ENCODE data around the gene GRIA1.

Gene GRIA1

DNA sequence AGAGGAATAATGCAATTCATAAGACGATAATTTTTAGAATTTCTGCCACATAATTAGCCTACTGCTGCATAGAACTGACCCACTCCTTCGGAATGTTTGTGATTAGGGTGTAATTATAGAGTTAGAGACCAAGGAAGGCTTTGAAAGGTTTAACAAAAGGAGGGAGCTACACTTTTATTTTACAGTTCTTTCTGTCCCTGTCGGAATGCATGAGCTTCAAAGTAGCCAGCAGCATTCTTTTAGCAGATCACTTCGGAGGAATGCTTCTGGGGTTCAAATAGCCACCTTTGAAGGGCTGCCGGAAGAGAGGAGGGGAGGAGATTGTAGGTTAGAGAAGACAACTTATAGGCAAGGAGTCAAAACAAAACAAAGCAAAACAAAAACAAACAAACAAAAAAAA lies 168.1 kb downstream of the GRIA1 start:
- TF ChIP-seq, protein P1, sequence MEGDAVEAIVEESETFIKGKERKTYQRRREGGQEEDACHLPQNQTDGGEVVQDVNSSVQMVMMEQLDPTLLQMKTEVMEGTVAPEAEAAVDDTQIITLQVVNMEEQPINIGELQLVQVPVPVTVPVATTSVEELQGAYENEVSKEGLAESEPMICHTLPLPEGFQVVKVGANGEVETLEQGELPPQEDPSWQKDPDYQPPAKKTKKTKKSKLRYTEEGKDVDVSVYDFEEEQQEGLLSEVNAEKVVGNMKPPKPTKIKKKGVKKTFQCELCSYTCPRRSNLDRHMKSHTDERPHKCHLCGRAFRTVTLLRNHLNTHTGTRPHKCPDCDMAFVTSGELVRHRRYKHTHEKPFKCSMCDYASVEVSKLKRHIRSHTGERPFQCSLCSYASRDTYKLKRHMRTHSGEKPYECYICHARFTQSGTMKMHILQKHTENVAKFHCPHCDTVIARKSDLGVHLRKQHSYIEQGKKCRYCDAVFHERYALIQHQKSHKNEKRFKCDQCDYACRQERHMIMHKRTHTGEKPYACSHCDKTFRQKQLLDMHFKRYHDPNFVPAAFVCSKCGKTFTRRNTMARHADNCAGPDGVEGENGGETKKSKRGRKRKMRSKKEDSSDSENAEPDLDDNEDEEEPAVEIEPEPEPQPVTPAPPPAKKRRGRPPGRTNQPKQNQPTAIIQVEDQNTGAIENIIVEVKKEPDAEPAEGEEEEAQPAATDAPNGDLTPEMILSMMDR (IDR thresholded peaks at IDR 0.05; ENCODE audit: low read length, missing control alignments) = no peak
- DNase-seq (ENCODE audit: low read depth) = no peak
- H3K4me3 ChIP-seq (replicated peaks; ENCODE audit: low read depth, low read length) = no peak overlapping the region

DNA sequence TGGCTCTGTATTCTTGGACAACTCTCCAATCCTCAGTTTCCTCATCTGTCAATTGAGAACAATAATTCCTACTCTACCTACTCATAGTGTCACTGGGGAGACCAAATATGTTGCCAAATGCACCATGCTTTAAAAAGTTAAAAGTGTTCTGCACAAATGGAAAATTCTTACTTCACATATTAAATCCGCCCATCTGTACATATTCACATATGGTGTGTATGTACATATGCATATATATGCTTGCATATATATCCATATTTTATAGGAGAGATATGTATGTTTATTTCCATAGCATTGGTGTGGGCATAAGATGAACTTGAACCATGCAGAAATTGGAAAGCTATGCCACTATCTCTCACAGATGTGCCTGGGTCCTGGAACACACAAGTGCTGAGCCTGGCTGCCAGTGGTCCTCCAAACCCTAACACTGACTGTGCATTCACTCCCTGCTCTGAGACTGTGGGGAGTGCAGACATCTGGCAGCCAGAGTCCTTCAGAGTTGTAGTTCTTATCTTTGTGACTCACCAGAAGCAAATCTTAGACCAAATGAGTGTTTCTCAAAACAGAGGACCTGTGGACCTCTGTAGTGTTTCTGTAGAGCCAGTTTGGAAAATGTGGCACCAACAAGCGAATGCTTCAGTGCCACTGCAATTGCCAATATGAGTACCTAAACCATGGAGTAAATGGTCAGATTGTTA lies 168.7 kb downstream of the GRIA1 start:
- DNase-seq (ENCODE audit: low read depth) = peak; percentile 78
- H3K4me3 ChIP-seq (replicated peaks; ENCODE audit: low read depth, low read length) = no peak overlapping the region
- TF ChIP-seq, protein P1 (IDR thresholded peaks at IDR 0.05; ENCODE audit: low read length, missing control alignments) = no peak

DNA sequence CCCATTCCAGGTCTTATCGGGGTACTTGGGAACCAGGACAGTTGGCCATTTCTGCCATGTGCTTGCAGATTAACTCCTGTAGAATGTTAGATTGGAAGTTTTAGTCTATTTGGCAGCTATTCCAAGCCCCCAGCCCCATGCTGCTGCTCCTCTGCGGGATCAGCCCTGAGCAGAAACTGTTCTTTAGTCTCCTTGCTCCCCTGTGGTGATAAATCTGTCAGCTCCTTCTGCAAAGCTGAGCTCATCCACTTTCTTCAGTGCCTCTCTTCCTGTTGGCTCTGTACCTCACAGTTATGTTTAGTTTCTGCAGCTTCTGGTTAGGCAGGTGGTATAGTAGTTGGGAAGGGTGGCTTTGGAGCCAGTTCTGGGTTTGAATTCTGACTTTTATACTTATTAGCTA lies 170.4 kb downstream of the GRIA1 start:
- TF ChIP-seq, protein P1 (IDR thresholded peaks at IDR 0.05; ENCODE audit: low read length, missing control alignments) = no peak
- no peak overlapping the region for H3K4me3 ChIP-seq (replicated peaks; ENCODE audit: low read depth, low read length)
- DNase-seq (ENCODE audit: low read depth) = no peak

DNA sequence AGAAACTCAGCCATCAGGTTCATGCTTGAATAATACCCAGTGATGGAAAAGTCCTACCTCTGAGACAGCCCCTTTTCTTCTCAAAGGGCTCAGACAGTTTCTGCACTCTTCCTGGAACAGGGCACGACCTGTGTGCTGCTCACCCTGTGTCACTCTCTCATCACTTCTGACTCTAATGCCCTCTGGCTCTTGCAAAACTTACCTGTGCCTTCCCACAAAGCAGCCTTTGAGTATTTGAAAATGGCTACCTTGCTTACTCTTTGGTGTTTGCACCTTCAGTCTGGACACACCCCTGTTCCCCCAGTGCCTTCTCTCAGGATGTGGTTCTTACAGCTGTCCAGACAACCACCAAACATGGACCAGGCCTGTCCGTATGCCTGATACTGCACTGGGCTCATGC lies 171.4 kb downstream of the GRIA1 start:
- TF ChIP-seq, protein P1 (IDR thresholded peaks at IDR 0.05; ENCODE audit: low read length, missing control alignments) = no peak
- DNase-seq (ENCODE audit: low read depth) = no peak
- no peak overlapping the region for H3K4me3 ChIP-seq (replicated peaks; ENCODE audit: low read depth, low read length)

DNA sequence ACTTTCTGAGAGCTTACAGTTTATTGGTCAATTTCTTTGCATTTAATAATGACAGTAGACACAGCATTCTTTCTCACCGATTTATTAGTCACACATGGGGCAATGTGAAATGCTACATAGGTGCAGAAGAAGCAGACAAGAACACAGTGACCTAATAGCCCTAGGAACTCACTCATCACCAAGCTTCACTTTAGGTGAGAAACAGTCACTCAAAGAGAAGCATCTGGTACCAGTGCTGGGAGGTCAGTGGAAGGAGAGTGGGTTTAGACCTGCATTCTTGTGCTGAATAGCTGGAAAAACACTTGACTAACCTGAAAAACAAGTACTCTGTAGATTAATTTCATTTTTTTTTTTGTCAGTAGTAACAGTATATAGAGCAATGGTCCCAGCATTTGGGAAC lies 179.6 kb downstream of the GRIA1 start:
- DNase-seq (ENCODE audit: low read depth) = no peak
- TF ChIP-seq, protein P1 (IDR thresholded peaks at IDR 0.05; ENCODE audit: low read length, missing control alignments) = no peak
- H3K4me3 ChIP-seq (replicated peaks; ENCODE audit: low read depth, low read length) = no peak overlapping the region

DNA sequence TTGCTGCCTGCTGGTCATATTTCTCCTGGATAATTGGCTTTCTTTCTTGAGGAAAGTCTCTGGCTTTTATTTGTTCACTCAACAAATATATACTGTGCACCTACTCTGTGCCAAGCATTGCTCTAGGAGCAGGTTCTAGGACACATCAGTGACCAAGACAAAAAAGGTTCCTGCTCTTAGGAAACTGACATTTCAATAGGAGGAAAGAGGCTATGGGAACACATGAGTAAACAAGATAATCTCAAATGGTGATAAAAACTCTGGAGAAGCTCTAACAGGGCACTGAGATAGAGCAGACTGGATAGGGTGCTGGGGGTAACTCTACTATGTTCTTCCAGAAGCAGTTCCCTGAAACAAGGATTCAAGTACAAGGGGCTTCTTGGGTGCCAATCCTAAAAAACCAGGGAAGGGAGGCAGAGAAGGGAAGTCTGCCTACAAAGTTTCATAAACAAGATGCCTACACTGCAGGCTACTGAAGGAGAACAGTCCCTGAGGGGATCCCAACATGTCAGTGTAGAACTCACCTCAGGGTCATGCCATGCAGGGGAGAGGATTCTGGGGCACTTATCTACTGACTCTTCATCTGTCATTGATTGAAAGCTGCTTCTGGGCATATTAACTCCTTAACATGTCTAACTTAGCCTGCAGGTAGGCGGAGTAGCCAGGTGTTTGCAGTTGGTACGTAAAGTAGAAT lies 181.3 kb downstream of the GRIA1 start:
- TF ChIP-seq, protein P1 (IDR thresholded peaks at IDR 0.05; ENCODE audit: low read length, missing control alignments) = no peak
- no peak overlapping the region for H3K4me3 ChIP-seq (replicated peaks; ENCODE audit: low read depth, low read length)
- DNase-seq (ENCODE audit: low read depth) = no peak

All from fibroblast of pulmonary artery (primary cell).